ENCODE data around the gene CTDSP2. TPM values are rescaled to one million over a fixed set of nuclear protein-coding genes. Genes with fewer than 3 reads are reported as not detected.

The CTDSP2 gene
- total and polyA plus RNA-seq, 2 experiments from 2014 or later = 52.7 to 97.3 TPM

- no peaks in the 10 kb centered on the region for H3K9me3 ChIP-seq (ENCODE audit: low read depth)
- no peak overlapping the region for H3K4me3 ChIP-seq
- no peaks in the 10 kb centered on the region for H3K9me2 ChIP-seq (ENCODE audit: insufficient read depth)
- H3K36me3 ChIP-seq (ENCODE audit: low read depth) = no peaks in the 10 kb centered on the region
- no peak for DNase-seq
- WGBS, 2 experiments (ENCODE audit: low coverage in 1 of 2, low lambda C conversion rate in 2 of 2, missing lambda C conversion rate in 2 of 2) = 87% methylated on average over 2 of the region's 2 CpGs; no CpG with 5 or more reads in 1 of the 2 experiments
- H3K79me2 ChIP-seq (ENCODE audit: insufficient read depth) = no peaks in the 10 kb centered on the region
- H3K9ac ChIP-seq = no peak overlapping the region
- no peaks in the 10 kb centered on the region for H3K27me3 ChIP-seq (replicated peaks; ENCODE audit: insufficient read depth)
- H3F3A ChIP-seq (ENCODE audit: insufficient read depth) = no peaks in the 10 kb centered on the region
- in situ Hi-C loops (cut with MboI) = no loop called here
- no peak overlapping the region for H3K27ac ChIP-seq
- H3K4me2 ChIP-seq (ENCODE audit: unreplicated experiment) = no peak overlapping the region
- TF ChIP-seq EZH2 (IDR thresholded peaks at IDR 0.05; ENCODE audit: insufficient read depth, poor library complexity, severe bottlenecking) = no peak
- no peak for TF ChIP-seq EZH2phosphoT487 (IDR thresholded peaks at IDR 0.05; ENCODE audit: insufficient read depth, low read depth)
- H2AFZ ChIP-seq = no peak overlapping the region
- no peaks in the 10 kb centered on the region for H4K20me1 ChIP-seq (ENCODE audit: insufficient read depth)
- no peaks in the 10 kb centered on the region for H3K4me1 ChIP-seq (ENCODE audit: insufficient read depth)
These were observed 7.5 kb upstream of the CTDSP2 start for GRCh38 chr12:57853864-57854556.

- H4K20me1 ChIP-seq (ENCODE audit: insufficient read depth) = no peaks in the 10 kb centered on the region
- TF ChIP-seq EZH2 (IDR thresholded peaks at IDR 0.05; ENCODE audit: insufficient read depth, poor library complexity, severe bottlenecking) (no peak), EZH2phosphoT487 (IDR thresholded peaks at IDR 0.05; ENCODE audit: insufficient read depth, low read depth) (no peak)
- in situ Hi-C loops (cut with MboI) = no loop called here
- no peaks in the 10 kb centered on the region for H3K79me2 ChIP-seq (ENCODE audit: insufficient read depth)
- H3K9me2 ChIP-seq (ENCODE audit: insufficient read depth) = no peaks in the 10 kb centered on the region
- peak overlapping the region; percentile 41 for H3K9ac ChIP-seq
- peak overlapping the region; percentile 76 for H2AFZ ChIP-seq
- H3K4me3 ChIP-seq = peak overlapping the region; percentile 57
- no peak for DNase-seq
- H3K36me3 ChIP-seq (ENCODE audit: low read depth) = no peaks in the 10 kb centered on the region
- no peaks in the 10 kb centered on the region for H3K27me3 ChIP-seq (replicated peaks; ENCODE audit: insufficient read depth)
- H3K4me1 ChIP-seq (ENCODE audit: insufficient read depth) = no peaks in the 10 kb centered on the region
- H3F3A ChIP-seq (ENCODE audit: insufficient read depth) = no peaks in the 10 kb centered on the region
- no peaks in the 10 kb centered on the region for H3K9me3 ChIP-seq (ENCODE audit: low read depth)
- 30 to 34% methylated on average over 27 to 38 of the region's 38 CpGs for WGBS, 2 experiments (ENCODE audit: low coverage in 1 of 2, low lambda C conversion rate in 2 of 2, missing lambda C conversion rate in 2 of 2)
- H3K4me2 ChIP-seq (ENCODE audit: unreplicated experiment) = peak overlapping the region; percentile 42
- H3K27ac ChIP-seq = no peak overlapping the region
These were observed 6.3 kb upstream of the CTDSP2 start for GRCh38 chr12:57852620-57853500.

GRCh38 chr12:57852200-57852599, 5.7 kb upstream of the CTDSP2 start:
- in situ Hi-C loops (cut with MboI) = no loop called here
- no peaks in the 10 kb centered on the region for H4K20me1 ChIP-seq (ENCODE audit: insufficient read depth)
- no peaks in the 10 kb centered on the region for H3K4me1 ChIP-seq (ENCODE audit: insufficient read depth)
- H3K4me3 ChIP-seq = peak overlapping the region; percentile 57
- H3K79me2 ChIP-seq (ENCODE audit: insufficient read depth) = no peaks in the 10 kb centered on the region
- H3K9me3 ChIP-seq (ENCODE audit: low read depth) = no peaks in the 10 kb centered on the region
- H3F3A ChIP-seq (ENCODE audit: insufficient read depth) = no peaks in the 10 kb centered on the region
- peak overlapping the region; percentile 42 for H3K4me2 ChIP-seq (ENCODE audit: unreplicated experiment)
- no peak for DNase-seq
- peak overlapping the region; percentile 41 for H3K9ac ChIP-seq
- 43 to 48% methylated on average over 11 of the region's 11 CpGs for WGBS, 2 experiments (ENCODE audit: low coverage in 1 of 2, low lambda C conversion rate in 2 of 2, missing lambda C conversion rate in 2 of 2)
- no peaks in the 10 kb centered on the region for H3K9me2 ChIP-seq (ENCODE audit: insufficient read depth)
- TF ChIP-seq EZH2phosphoT487 (IDR thresholded peaks at IDR 0.05; ENCODE audit: insufficient read depth, low read depth) (no peak), EZH2 (IDR thresholded peaks at IDR 0.05; ENCODE audit: insufficient read depth, poor library complexity, severe bottlenecking) (no peak)
- peak overlapping the region; percentile 76 for H2AFZ ChIP-seq
- no peaks in the 10 kb centered on the region for H3K36me3 ChIP-seq (ENCODE audit: low read depth)
- no peak overlapping the region for H3K27ac ChIP-seq
- no peaks in the 10 kb centered on the region for H3K27me3 ChIP-seq (replicated peaks; ENCODE audit: insufficient read depth)

DNA sequence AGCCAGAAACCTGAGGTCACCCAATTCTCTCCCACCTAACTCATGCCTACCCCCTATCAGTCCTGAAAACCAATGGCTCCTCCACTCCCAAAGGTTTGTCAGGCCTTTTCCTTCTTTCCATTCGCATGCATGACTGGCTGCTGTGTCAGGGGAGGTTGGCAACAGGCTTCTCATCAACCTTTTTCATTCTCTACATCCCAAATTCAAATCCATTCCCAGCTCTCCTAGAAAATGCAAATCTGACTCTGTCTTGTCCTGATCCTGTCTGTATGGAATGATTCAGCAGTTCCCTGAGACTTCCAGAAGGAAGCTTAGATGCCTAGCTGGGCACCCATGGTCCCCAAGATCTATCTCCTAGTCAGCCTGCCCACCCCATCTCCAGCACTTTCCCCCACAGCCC, 5.0 kb upstream of the CTDSP2 start:
- 47 to 70% methylated on average over 1 of the region's 1 CpG for WGBS, 2 experiments (ENCODE audit: low coverage in 1 of 2, low lambda C conversion rate in 2 of 2, missing lambda C conversion rate in 2 of 2)
- Histone ChIP-seq H3K9me2 (ENCODE audit: insufficient read depth) (no peaks in the 10 kb centered on the region), H3K4me2 (ENCODE audit: unreplicated experiment) (no peak overlapping the region), H3K27ac (no peak overlapping the region), H3K4me3 (no peak overlapping the region), H3F3A (ENCODE audit: insufficient read depth) (no peaks in the 10 kb centered on the region), H4K20me1 (ENCODE audit: insufficient read depth) (no peaks in the 10 kb centered on the region), H3K9ac (no peak overlapping the region), H3K9me3 (ENCODE audit: low read depth) (no peaks in the 10 kb centered on the region), H3K79me2 (ENCODE audit: insufficient read depth) (no peaks in the 10 kb centered on the region), H3K4me1 (ENCODE audit: insufficient read depth) (no peaks in the 10 kb centered on the region), H3K27me3 (replicated peaks; ENCODE audit: insufficient read depth) (no peaks in the 10 kb centered on the region), H2AFZ (no peak overlapping the region), H3K36me3 (ENCODE audit: low read depth) (no peaks in the 10 kb centered on the region)
- TF ChIP-seq EZH2 (IDR thresholded peaks at IDR 0.05; ENCODE audit: insufficient read depth, poor library complexity, severe bottlenecking) (no peak), EZH2phosphoT487 (IDR thresholded peaks at IDR 0.05; ENCODE audit: insufficient read depth, low read depth) (no peak)
- DNase-seq = no peak
- in situ Hi-C loops (cut with MboI) = no loop called here

Data from GM23248 (cell line).